GM23248 (cell line): ENCODE measurements around the gene USP30.

ENCODE experiments used
- EZH2 ChIP-seq: fragments of 200-600 bp; sonication (generic); IDR thresholded peaks from 2 replicates; pipeline ENCODE4 v1.6.1; 2018; ENCODE audit warnings: antibody characterized with exemption, mild to moderate bottlenecking; ENCODE audit not compliant: insufficient read depth, poor library complexity, severe bottlenecking
- EZH2phosphoT487 ChIP-seq: fragments of 200-600 bp; sonication (generic); IDR thresholded peaks from 2 replicates; pipeline ENCODE4 v1.6.1; 2018; ENCODE audit warnings: antibody characterized with exemption, moderate library complexity, mild to moderate bottlenecking, low read depth; ENCODE audit not compliant: insufficient read depth

- TF ChIP-seq EZH2 = no peak
- TF ChIP-seq EZH2phosphoT487 = no peak
These were observed 61.4 kb downstream of the USP30 start for GRCh38 chr12:109113661-109114321.
